ENCODE data around the gene SLC12A9. TPM values are rescaled to one million over a fixed set of nuclear protein-coding genes. Genes with fewer than 3 reads are reported as not detected.

The SLC12A9 gene
- total and polyA plus RNA-seq, 5 experiments from 2014 or later, result 6.8 to 74.7 (median 9.4) TPM

DNA sequence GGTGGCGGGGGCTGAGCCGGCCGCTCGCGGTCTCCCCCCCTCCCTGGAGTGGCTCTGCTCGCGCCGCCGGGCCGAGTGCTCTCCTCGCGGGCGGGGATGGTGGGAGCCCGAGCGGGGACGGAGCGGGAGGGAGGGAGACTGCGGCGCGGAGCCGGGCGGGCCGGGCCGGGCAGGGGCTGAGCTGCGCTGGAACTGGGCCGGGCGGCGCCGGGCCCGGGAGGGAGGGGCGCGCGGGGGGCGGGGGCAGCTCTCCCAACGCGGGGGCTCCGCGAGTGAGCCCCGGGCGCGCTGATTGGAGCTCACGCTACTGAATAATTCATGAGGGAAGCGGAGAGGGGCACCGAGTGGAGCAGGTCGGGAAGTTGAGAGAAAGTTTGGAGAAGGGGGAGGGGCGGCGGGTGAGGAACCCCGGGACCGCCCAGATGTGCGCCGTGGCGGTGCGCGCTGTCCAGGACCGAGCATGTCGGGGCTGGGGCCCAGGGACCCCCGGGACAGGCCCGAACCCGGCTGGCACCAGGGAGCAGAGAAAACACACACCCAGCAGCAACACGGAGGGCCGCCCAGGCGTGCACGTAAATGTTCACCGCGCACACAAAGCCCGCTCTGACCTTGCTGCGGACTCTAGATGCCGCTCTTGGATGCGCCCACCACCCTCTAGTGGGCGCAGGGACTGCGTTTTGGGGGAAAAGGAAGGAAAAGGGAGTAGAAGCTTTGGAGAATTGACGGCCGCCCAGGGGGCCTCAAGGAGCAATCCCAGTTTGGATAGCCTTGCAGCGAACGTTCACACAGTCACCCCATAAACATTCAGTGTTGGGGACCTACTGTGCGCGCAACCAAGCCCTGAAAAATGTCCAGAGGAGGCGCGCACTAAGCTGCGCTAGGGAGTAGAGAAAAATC lies 24.9 kb upstream of the SLC12A9 start, which contains the start of gene EPHB4:
Gene EPHB4, minus strand, starts transcription at position 194 of the 897 bp plus-strand sequence. CDS start 493 bp downstream, outside the sequence.
- peak within 1 kb of the TSS in 5 of 10 donors; percentile 3 to 73 (median 44) for H3K27ac Mint-ChIP-seq
- peaks cover 0 to 12% (median 2%) of the 10 kb centered on the region in 3 donors for H3K36me3 Mint-ChIP-seq
- peak within 1 kb of the TSS; percentile 56 to 88 (median 82) for H3K4me3 Mint-ChIP-seq

DNA sequence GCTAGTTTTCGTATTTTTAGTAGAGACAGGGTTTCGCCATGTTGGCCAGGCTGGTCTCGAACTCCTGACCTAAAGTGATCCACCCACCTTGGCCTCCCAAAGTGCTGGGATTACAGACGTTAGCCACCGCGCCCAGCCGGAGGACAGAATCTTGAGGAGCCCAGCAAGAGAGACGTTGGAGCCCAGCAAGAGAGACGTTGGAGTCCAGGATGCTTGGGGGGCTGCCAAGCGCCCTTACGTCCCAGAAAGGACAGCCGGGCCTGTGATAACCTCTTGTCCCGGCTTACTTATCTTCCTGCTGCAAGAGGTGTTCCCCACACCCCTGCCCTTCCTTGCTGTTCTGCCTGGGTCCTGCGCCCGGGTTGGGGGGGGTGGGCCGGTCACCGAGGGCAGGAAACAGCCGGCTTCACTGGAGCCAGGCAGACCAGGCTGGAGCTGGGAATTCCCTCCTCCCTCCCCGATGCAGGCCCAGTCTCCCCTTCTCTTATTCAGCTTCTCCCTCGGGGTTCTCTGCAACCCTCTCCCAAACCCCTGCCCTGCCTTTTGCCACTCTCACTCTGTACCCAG lies 23.3 kb upstream of the SLC12A9 start:
- no peaks in the 10 kb centered on the region for H3K9me3 Mint-ChIP-seq
- H3K36me3 Mint-ChIP-seq, result peaks cover 0 to 10% (median 0%) of the 10 kb centered on the region in 3 donors
- H3K27me3 Mint-ChIP-seq, result peaks cover 11 to 41% (median 27%) of the 10 kb centered on the region in 5 donors
- ATAC-seq (no peak), DNase-seq (no peak)
- H3K27ac Mint-ChIP-seq, result no peak overlapping the region
- POLR2A ChIA-PET, result interaction anchor here (0.7 kb wide), 1 partner anchor 971 kb away, joined by 6 read pairs; no protein-coding TSS in a partner anchor
- peaks cover 16 to 30% (median 26%) of the 10 kb centered on the region in 4 donors for H3K4me1 Mint-ChIP-seq
- H3K4me3 Mint-ChIP-seq, result peak overlapping the region in 3 of 10 donors; percentile 7 to 70 (median 50)

More for the DNA sequence above, 24.9 kb upstream of the SLC12A9 start, which contains the start of gene EPHB4:
- Mint-ChIP-seq H3K4me1 (peaks cover 16 to 30% (median 26%) of the 10 kb centered on the region in 4 donors), H3K9me3 (no peaks in the 10 kb centered on the region), H3K27me3 (peaks cover 11 to 49% (median 31%) of the 10 kb centered on the region in 5 donors)
- peak in 2 of 10 donors; percentile 9 to 12 for DNase-seq
- POLR2A ChIA-PET, result interaction anchor here (0.6 to 1.4 kb wide), 5 partner anchors 9 to 1614 kb away, joined by 3 to 7 read pairs (median 4); partner anchors contain the start of gene SRRT
- peak; percentile 45 to 60 for ATAC-seq

DNA sequence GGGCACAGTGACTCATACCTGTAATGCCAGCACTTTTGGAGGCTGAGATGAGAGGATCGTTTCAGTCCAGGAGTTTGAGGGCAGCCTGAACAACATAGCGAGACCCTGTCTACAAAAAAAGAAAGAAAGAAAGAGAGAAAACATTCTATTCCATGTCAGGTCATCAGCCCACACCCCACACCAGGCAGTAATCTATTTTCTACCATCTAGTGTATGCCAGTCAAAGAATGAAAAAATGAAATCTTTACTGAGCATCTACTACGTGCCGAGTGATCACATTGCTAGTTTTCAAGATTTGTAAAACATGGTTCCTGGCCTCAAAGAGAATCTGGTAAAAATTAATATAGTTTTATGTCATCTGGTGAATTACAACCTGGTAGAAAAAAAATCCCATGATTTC lies 22.1 kb upstream of the SLC12A9 start:
- POLR2A ChIA-PET, result no interaction called here
- Mint-ChIP-seq H3K27ac (no peak overlapping the region), H3K9me3 (no peaks in the 10 kb centered on the region), H3K36me3 (peaks cover 0 to 9% (median 0%) of the 10 kb centered on the region in 3 donors), H3K27me3 (peaks cover 11 to 30% (median 25%) of the 10 kb centered on the region in 5 donors), H3K4me1 (peaks cover 16 to 29% (median 24%) of the 10 kb centered on the region in 4 donors), H3K4me3 (peak overlapping the region in 1 of 10 donors; percentile 10)
- ATAC-seq (no peak), DNase-seq (no peak)

DNA sequence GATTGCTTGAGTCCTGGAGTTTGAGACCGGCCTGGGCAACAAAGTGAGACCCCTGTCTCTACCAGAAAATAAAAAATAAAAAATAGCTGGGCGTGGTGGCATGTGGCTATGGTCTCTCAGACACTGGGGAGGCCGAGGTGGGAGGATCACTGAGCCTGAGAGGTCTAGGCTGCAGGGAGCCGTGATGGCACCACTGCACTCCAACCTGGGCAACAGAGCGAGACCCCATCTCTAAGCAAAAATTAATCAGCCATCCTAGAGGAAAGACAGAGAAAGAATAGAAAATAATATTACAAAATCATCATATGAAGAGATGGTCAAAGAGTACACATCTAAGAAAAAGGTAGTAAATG lies 20.3 kb upstream of the SLC12A9 start:
- Mint-ChIP-seq H3K4me1 (peaks cover 16 to 31% (median 23%) of the 10 kb centered on the region in 4 donors), H3K36me3 (peaks cover 0 to 5% (median 0%) of the 10 kb centered on the region in 3 donors), H3K27ac (no peak overlapping the region), H3K27me3 (peaks cover 5 to 17% (median 13%) of the 10 kb centered on the region in 5 donors), H3K9me3 (no peaks in the 10 kb centered on the region), H3K4me3 (no peak overlapping the region)
- POLR2A ChIA-PET, result no interaction called here
- DNase-seq (no peak), ATAC-seq (no peak)

DNA sequence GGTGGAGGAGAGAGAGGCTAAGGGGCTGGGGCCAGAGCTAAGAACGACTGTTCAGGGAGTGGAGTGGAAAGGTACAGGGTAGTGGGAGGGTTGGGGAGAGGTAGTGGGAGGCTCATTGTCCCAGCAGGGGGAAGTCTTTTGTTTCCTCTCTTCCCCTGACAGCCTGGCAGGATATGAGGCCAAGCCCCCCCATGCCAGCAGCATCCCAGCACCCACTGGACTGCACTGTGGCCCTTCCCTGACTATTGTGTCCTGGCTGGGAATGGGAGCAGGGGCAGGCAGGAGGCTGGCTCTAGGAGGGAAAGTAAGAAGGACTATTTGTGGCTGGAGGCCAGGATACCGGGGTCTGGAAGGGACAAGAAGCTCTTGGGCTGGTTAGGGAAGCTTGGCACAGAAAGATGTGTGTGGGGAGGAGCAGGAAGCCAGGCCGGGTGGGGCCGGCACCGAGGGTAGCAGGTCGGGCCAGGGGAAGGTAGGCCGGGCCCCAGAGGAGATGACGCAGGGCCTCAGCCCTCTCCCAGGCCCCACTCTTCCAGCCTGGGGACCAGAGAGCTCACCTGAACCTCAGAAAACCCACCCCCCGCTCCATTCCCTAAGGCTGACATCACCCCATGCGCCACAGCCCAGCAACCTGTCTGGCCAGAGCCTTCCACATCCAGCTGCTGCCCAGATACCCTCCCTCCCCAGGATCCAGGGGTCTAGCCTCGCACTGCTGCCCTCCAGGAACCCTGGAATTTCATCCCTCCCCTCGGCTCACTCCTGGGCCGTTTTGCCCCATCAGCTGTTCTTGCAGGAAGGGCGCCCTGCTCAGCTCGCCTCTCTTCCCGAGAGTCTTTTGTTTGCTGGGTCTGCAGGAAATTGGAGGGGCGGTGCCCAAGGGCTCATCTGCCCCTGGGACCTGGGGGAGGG lies 16.4 kb upstream of the SLC12A9 start:
- H3K27ac Mint-ChIP-seq, result peak overlapping the region in 8 of 10 donors; percentile 17 to 85 (median 66)
- POLR2A ChIA-PET, result interaction anchor here (0.6 to 0.7 kb wide), 2 partner anchors 9 to 176 kb away, joined by 3 to 4 read pairs; no protein-coding TSS in a partner anchor
- H3K4me3 Mint-ChIP-seq, result peak overlapping the region in 9 of 10 donors; percentile 33 to 79 (median 58)

DNA sequence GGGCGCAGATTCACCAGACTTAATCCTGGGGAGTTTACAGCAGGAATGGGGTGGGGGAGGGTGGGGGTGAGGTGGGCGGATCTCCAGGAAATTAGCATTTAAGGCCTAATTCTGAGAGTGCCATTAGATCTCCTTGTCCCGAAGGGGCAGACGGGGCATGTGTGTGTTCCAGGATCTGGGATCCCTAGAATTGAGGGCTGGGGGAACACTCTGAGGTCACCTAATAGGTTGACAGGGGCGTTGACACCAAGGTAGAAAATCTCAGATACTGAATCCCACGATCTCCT lies 15.8 kb upstream of the SLC12A9 start:
- no peak for DNase-seq
- Mint-ChIP-seq H3K27me3 (no peaks in the 10 kb centered on the region), H3K4me1 (peaks cover 14 to 17% (median 14%) of the 10 kb centered on the region in 4 donors), H3K36me3 (no peaks in the 10 kb centered on the region), H3K4me3 (peak overlapping the region; percentile 79 to 92 (median 88)), H3K27ac (peak overlapping the region; percentile 85 to 95 (median 89)), H3K9me3 (no peaks in the 10 kb centered on the region)
- POLR2A ChIA-PET, result interaction anchor here (0.6 to 0.7 kb wide), 2 partner anchors 10 to 176 kb away, joined by 3 to 4 read pairs; no protein-coding TSS in a partner anchor
- ATAC-seq, result no peak

More for the DNA sequence above, 16.4 kb upstream of the SLC12A9 start:
- DNase-seq (no peak), ATAC-seq (no peak)
- Mint-ChIP-seq H3K9me3 (no peaks in the 10 kb centered on the region), H3K27me3 (no peaks in the 10 kb centered on the region), H3K4me1 (peaks cover 14 to 17% (median 14%) of the 10 kb centered on the region in 4 donors), H3K36me3 (no peaks in the 10 kb centered on the region)

DNA sequence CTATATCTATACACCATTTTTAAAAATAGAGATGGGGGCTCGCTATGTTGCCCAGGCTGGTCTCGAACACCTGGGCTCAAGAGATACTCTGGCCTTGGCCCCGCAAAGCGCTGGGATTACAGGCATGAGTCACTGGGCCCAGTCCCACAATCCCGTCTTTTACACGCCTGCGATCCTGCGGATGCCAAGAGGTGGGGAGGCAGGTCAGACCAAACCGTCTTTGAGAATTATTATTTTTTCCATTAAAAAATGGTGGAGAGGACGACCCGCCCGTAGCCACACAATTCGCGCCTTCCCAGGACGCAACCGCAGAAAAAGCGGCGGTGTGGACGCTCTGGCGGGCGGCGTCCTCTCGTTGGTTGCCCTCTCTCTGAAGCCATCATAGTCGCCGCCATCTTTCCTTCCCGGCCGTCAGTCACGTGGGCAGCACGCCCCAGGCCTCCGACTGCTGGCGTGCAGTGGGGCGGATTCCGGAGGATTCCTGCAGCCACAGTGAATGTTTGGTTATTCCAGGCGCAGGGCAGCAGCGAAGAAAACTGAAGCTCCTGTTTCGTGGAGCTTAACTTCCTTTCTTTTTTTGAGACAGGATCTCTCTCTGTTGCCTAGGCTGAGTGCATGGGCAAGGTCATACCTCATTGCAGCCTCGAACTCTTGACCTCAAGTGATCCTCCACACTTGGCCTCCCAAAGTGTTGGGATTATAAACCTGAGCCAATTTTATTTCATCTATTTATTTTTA lies 15.2 kb upstream of the SLC12A9 start:
- POLR2A ChIA-PET, result interaction anchor here (0.6 to 0.7 kb wide), 4 partner anchors 10 to 114 kb away, joined by 3 to 7 read pairs (median 5); partner anchors contain the start of gene SLC12A9

DNA sequence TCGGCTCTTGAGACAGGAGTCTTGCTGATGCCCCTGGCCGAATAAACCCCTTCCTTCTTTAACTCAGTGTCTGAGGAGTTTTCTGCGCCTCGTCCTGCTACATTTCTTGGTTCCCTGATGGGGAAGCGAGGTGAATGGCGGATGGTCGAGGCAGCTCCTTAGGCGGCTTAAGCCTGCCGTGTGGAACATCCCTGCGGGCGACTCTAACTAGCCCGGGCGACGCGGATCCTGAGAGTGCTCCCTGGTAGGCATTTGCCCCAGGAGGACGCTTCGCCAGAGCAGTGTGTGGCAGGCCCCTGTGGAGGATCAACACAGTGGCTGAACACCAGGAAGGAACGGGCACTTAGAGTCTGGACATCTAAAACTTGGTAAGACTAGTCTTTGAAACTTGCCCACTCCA lies 13.2 kb upstream of the SLC12A9 start:
- POLR2A ChIA-PET, result no interaction called here
- H3K27ac Mint-ChIP-seq, result peak overlapping the region in 1 of 10 donors; percentile 84
- no peaks in the 10 kb centered on the region for H3K36me3 Mint-ChIP-seq
- no peak for DNase-seq
- no peaks in the 10 kb centered on the region for H3K9me3 Mint-ChIP-seq
- H3K4me1 Mint-ChIP-seq, result peaks cover 13 to 17% (median 14%) of the 10 kb centered on the region in 4 donors
- H3K4me3 Mint-ChIP-seq, result no peak overlapping the region
- no peak for ATAC-seq
- no peaks in the 10 kb centered on the region for H3K27me3 Mint-ChIP-seq

More for the DNA sequence above, 15.2 kb upstream of the SLC12A9 start:
- peak; percentile 99 to 100 for ATAC-seq
- DNase-seq, result peak; percentile 52 to 83 (median 62)
- Mint-ChIP-seq H3K4me1 (peaks cover 14 to 17% (median 14%) of the 10 kb centered on the region in 4 donors), H3K9me3 (no peaks in the 10 kb centered on the region), H3K4me3 (peak overlapping the region; percentile 79 to 92 (median 88)), H3K27ac (peak overlapping the region; percentile 85 to 95 (median 89)), H3K27me3 (no peaks in the 10 kb centered on the region), H3K36me3 (no peaks in the 10 kb centered on the region)

DNA sequence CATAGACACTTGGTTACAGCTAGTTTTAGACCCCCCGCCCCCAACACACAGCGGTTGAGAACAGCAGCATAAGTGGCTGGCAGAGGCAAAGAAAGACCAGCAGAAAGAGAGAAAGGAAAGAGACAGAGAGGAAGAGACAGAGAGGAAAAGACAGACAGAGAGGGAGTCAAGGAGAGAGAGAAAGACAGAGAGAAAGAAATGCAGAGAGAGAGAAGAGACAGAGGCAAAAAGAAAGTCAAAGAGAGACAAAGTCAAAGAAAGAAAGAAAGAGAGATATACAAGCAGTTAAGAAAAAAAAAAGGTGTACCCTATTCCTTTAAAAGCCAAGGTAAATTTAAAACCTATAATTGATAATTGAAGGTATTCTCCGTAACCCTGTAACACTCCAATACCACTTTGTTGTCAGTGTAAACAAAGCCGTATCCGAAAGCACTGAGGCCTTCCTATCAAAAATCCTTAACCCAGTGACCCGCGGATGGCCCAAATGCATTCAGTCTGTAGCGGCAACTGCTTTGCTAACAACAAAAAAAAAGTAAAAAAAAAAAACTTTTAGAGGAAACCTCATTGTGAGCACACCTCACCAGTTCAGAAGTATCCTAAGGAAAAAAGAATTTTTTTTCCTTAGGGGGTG lies 11.9 kb upstream of the SLC12A9 start:
- H3K9me3 Mint-ChIP-seq, result no peaks in the 10 kb centered on the region
- no peak for DNase-seq
- H3K4me1 Mint-ChIP-seq, result peaks cover 13 to 14% (median 13%) of the 10 kb centered on the region in 4 donors
- ATAC-seq, result no peak
- no peaks in the 10 kb centered on the region for H3K36me3 Mint-ChIP-seq
- no peak overlapping the region for H3K4me3 Mint-ChIP-seq
- POLR2A ChIA-PET, result no interaction called here
- H3K27me3 Mint-ChIP-seq, result no peaks in the 10 kb centered on the region
- peak overlapping the region in 1 of 10 donors; percentile 9 for H3K27ac Mint-ChIP-seq

DNA sequence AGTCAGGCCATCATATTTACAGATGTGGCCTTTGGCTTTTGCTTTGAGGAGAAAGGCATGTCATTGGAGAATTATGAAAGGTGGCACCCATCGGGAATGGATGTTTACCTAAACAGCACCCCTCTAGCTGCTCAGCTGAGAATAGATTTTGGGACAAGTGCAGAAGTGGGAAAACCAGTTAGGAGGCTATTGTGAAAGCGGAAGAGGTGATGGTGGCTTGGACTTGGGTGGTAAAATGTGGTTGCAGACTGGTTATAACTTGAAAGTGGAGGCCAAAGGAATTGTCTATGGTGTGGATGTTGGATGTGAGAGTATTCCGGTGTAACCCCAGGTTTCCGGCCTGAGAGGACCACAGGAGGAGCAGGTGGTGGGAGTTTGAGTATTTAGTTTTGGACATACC lies 5.2 kb upstream of the SLC12A9 start:
- Mint-ChIP-seq H3K27ac (peak overlapping the region in 2 of 10 donors; percentile 58 to 83), H3K9me3 (no peaks in the 10 kb centered on the region), H3K27me3 (no peaks in the 10 kb centered on the region), H3K4me3 (no peak overlapping the region), H3K36me3 (peaks cover 0 to 2% (median 0%) of the 10 kb centered on the region in 3 donors), H3K4me1 (peaks cover 4 to 8% (median 7%) of the 10 kb centered on the region in 4 donors)
- DNase-seq, result no peak
- POLR2A ChIA-PET, result no interaction called here
- ATAC-seq, result no peak
